Spleen (tissue), 7 donors: ENCODE measurements around the gene TCERG1.

ENCODE experiments used
- POLR2A ChIP-seq, 3 donors: fragments of 450-650 bp; IDR thresholded peaks; one replicate each; pipeline ENCODE4 v1.5.1; 2017; ENCODE audit warnings: antibody characterized with exemption in 3 of 3, mild to moderate bottlenecking in 1 of 3
- POLR2AphosphoS5 ChIP-seq, 3 donors: sonication (generic); formaldehyde crosslinking; IDR thresholded peaks; one replicate each; pipeline ENCODE4 v1.5.1; 2017; ENCODE audit warnings: antibody characterized with exemption in 3 of 3
- TF ChIP-seq, protein P1 (sequence below), 11 experiments: fragments of 200-600 bp in 7 of 11; fragments of 450-650 bp in 4 of 11; sonication (generic) in 4 of 11; IDR thresholded peaks in 8 of 11; conservative IDR thresholded peaks in 3 of 11; 1 replicate in 7 of 11; 2 replicates in 4 of 11; pipeline versions ENCODE4 v1.4.0 to v1.8.0; 2016 to 2021; ENCODE audit warnings: antibody characterized with exemption in 11 of 11, inconsistent platforms in 4 of 11, mild to moderate bottlenecking in 1 of 11
- donor health status: DM: no; HTN: no; CAD: no; lungs with moderate emphysema.
- donor health status: DM: no; HTN: no; CAD: no.
- donor health status: DM: no; HTN: no; CAD: no.

- TF ChIP-seq, protein P1, sequence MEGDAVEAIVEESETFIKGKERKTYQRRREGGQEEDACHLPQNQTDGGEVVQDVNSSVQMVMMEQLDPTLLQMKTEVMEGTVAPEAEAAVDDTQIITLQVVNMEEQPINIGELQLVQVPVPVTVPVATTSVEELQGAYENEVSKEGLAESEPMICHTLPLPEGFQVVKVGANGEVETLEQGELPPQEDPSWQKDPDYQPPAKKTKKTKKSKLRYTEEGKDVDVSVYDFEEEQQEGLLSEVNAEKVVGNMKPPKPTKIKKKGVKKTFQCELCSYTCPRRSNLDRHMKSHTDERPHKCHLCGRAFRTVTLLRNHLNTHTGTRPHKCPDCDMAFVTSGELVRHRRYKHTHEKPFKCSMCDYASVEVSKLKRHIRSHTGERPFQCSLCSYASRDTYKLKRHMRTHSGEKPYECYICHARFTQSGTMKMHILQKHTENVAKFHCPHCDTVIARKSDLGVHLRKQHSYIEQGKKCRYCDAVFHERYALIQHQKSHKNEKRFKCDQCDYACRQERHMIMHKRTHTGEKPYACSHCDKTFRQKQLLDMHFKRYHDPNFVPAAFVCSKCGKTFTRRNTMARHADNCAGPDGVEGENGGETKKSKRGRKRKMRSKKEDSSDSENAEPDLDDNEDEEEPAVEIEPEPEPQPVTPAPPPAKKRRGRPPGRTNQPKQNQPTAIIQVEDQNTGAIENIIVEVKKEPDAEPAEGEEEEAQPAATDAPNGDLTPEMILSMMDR (IDR thresholded peaks at IDR 0.05 in 8 of 11, conservative IDR thresholded peaks at IDR 0.05 in 3 of 11), result no peak
- TF ChIP-seq POLR2A (IDR thresholded peaks at IDR 0.05), result no peak
- TF ChIP-seq POLR2AphosphoS5 (IDR thresholded peaks at IDR 0.05), result no peak
Measured at GRCh38 chr5:146467760-146468159, 20.6 kb downstream of the TCERG1 start.
